Osteoblast (primary cell): ENCODE data around the gene EIF4B. TPM values are rescaled to one million over a fixed set of nuclear protein-coding genes. Genes with fewer than 3 reads are reported as not detected.

Source experiments
- DNase-seq: peaks from one replicate; pipeline ENCODE4 v3.0.0; 2011; ENCODE audit warnings: low spot score, mixed read lengths; ENCODE audit not compliant: insufficient read length; ENCODE audit errors: missing footprints
- H2AFZ ChIP-seq: 2 replicates; pipeline ENCODE4 v1.6.0; 2011; ENCODE audit warnings: mild to moderate bottlenecking, low read length
- H3K27ac ChIP-seq: 2 replicates; pipeline ENCODE4 v1.5.1; 2011; ENCODE audit warnings: mild to moderate bottlenecking, low read depth, low read length, moderate library complexity
- H3K27me3 ChIP-seq: 2 replicates; pipeline ENCODE4 v1.6.0; 2012; ENCODE audit warnings: mild to moderate bottlenecking, control low read depth, inconsistent platforms, low read length, moderate library complexity; ENCODE audit not compliant: insufficient read depth
- H3K36me3 ChIP-seq: 2 replicates; pipeline ENCODE4 v1.5.1; 2011; ENCODE audit warnings: mild to moderate bottlenecking, low read length, control low read depth, moderate library complexity; ENCODE audit not compliant: insufficient read depth
- H3K4me1 ChIP-seq: 2 replicates; pipeline ENCODE4 v1.5.1; 2011; ENCODE audit warnings: mild to moderate bottlenecking, low read length, control low read depth, moderate library complexity; ENCODE audit not compliant: insufficient read depth
- H3K4me2 ChIP-seq: 2 replicates; pipeline ENCODE4 v1.6.0; 2011; ENCODE audit warnings: mild to moderate bottlenecking, low read length; ENCODE audit not compliant: insufficient read depth
- H3K4me3 ChIP-seq: fragments of 200-600 bp; sonication (generic); 3 replicates; pipeline ENCODE4 v1.5.1; 2012; ENCODE audit warnings: mild to moderate bottlenecking, low read length, inconsistent platforms; ENCODE audit not compliant: insufficient read depth
- H3K79me2 ChIP-seq: 2 replicates; pipeline ENCODE4 v1.6.0; 2012; ENCODE audit warnings: mild to moderate bottlenecking, low read length, control low read depth, inconsistent platforms; ENCODE audit not compliant: insufficient read depth
- H3K9me3 ChIP-seq: 2 replicates; pipeline ENCODE4 v1.5.1; 2011; ENCODE audit warnings: low read depth, low read length, control low read depth
- H4K20me1 ChIP-seq: 2 replicates; pipeline ENCODE4 v1.6.0; 2012; ENCODE audit warnings: mild to moderate bottlenecking, low read length, control low read depth; ENCODE audit not compliant: insufficient read depth
- CTCF ChIP-seq: IDR thresholded peaks from 2 replicates; pipeline ENCODE4 v1.5.1; 2011; ENCODE audit warnings: mild to moderate bottlenecking, low read depth, low read length, moderate library complexity; ENCODE audit errors: extremely low read depth
- total RNA-seq: library from RNA; depleted of rRNA; stranded (reverse); fragments of >200 nt; gene quantifications from 2 replicates; pipeline ENCODE4 v1.2.3, GENCODE V29; 2012

The EIF4B gene
- total RNA-seq, 1 donor, result 1,332 TPM

GRCh38 chr12:53067993-53068770 is 61.9 kb downstream of the EIF4B start:
- Histone ChIP-seq H4K20me1 (peaks cover 10% of the 10 kb centered on the region), H3K27ac (peak overlapping the region; percentile 27), H3K4me1 (peaks cover 72% of the 10 kb centered on the region), H3K27me3 (no peaks in the 10 kb centered on the region), H3K9me3 (no peaks in the 10 kb centered on the region), H3K79me2 (peaks cover 26% of the 10 kb centered on the region), H3K4me3 (no peak overlapping the region), H2AFZ (no peak overlapping the region), H3K36me3 (peaks cover 59% of the 10 kb centered on the region), H3K4me2 (no peak overlapping the region)
- no peak for TF ChIP-seq CTCF
- peak; percentile 87 for DNase-seq

- Histone ChIP-seq H3K27me3 (no peaks in the 10 kb centered on the region), H3K4me2 (no peak overlapping the region), H4K20me1 (peaks cover 4% of the 10 kb centered on the region), H3K27ac (peak overlapping the region; percentile 27), H3K36me3 (peaks cover 59% of the 10 kb centered on the region), H3K4me1 (peaks cover 65% of the 10 kb centered on the region), H3K79me2 (peaks cover 29% of the 10 kb centered on the region), H3K4me3 (no peak overlapping the region), H3K9me3 (no peaks in the 10 kb centered on the region), H2AFZ (no peak overlapping the region)
- DNase-seq, result peak; percentile 87
- TF ChIP-seq CTCF, result no peak
Measured at GRCh38 chr12:53068811-53069585, 62.7 kb downstream of the EIF4B start.

GRCh38 chr12:53069621-53070410 is 63.6 kb downstream of the EIF4B start:
- Histone ChIP-seq H3K4me2 (no peak overlapping the region), H3K79me2 (peaks cover 35% of the 10 kb centered on the region), H3K27me3 (no peaks in the 10 kb centered on the region), H3K9me3 (no peaks in the 10 kb centered on the region), H2AFZ (no peak overlapping the region), H4K20me1 (peaks cover 3% of the 10 kb centered on the region), H3K4me1 (peaks cover 57% of the 10 kb centered on the region), H3K36me3 (peaks cover 61% of the 10 kb centered on the region), H3K4me3 (no peak overlapping the region), H3K27ac (no peak overlapping the region)
- no peak for TF ChIP-seq CTCF
- peak; percentile 80 for DNase-seq
